Measurements from ENCODE around the gene ZNF189. TPM values are rescaled to one million over a fixed set of nuclear protein-coding genes. Genes with fewer than 3 reads are reported as not detected.

ZNF189 gene
- total RNA-seq, 1 experiment from 2014 or later = 6.8 TPM

GRCh38 chr9:101418518-101419430 lies 20.1 kb downstream of the ZNF189 start:
- DNase-seq (ENCODE audit: low read depth) = no peak

GRCh38 chr9:101419863-101420262 lies 21.2 kb downstream of the ZNF189 start:
- no peak for DNase-seq (ENCODE audit: low read depth)

GRCh38 chr9:101421653-101422065 lies 23.0 kb downstream of the ZNF189 start:
- DNase-seq (ENCODE audit: low read depth) = no peak

- DNase-seq (ENCODE audit: low read depth) = no peak
These were observed 28.7 kb downstream of the ZNF189 start for GRCh38 chr9:101427358-101427757.

GRCh38 chr9:101427957-101428655 lies 29.5 kb downstream of the ZNF189 start:
- no peak for DNase-seq (ENCODE audit: low read depth)

- no peak for DNase-seq (ENCODE audit: low read depth)
These were observed 30.3 kb downstream of the ZNF189 start for GRCh38 chr9:101428909-101429308.

GRCh38 chr9:101429736-101430135 lies 31.1 kb downstream of the ZNF189 start:
- DNase-seq (ENCODE audit: low read depth) = no peak

GRCh38 chr9:101432171-101432570 lies 33.5 kb downstream of the ZNF189 start:
- DNase-seq (ENCODE audit: low read depth) = no peak

GRCh38 chr9:101432740-101433139 lies 34.1 kb downstream of the ZNF189 start:
- DNase-seq (ENCODE audit: low read depth) = no peak

GRCh38 chr9:101433229-101433628 lies 34.6 kb downstream of the ZNF189 start:
- DNase-seq (ENCODE audit: low read depth) = no peak

- DNase-seq (ENCODE audit: low read depth) = no peak
These were observed 36.3 kb downstream of the ZNF189 start for GRCh38 chr9:101434998-101435397.

GRCh38 chr9:101435601-101436079 lies 37.0 kb downstream of the ZNF189 start, which contains the start of gene ALDOB:
Gene ALDOB, minus strand, starts transcription at chr9:101435774. Its CDS starts 4,887 bp downstream, at chr9:101430887.
- no peak for DNase-seq (ENCODE audit: low read depth)

GRCh38 chr9:101437806-101438232 lies 39.2 kb downstream of the ZNF189 start:
- no peak for DNase-seq (ENCODE audit: low read depth)

GRCh38 chr9:101438523-101438922 lies 39.9 kb downstream of the ZNF189 start:
- DNase-seq (ENCODE audit: low read depth) = no peak

GRCh38 chr9:101440714-101441230 lies 42.1 kb downstream of the ZNF189 start:
- DNase-seq (ENCODE audit: low read depth) = no peak

- no peak for DNase-seq (ENCODE audit: low read depth)
These were observed 43.7 kb downstream of the ZNF189 start for GRCh38 chr9:101442318-101442717.

- DNase-seq (ENCODE audit: low read depth) = no peak
These were observed 44.1 kb downstream of the ZNF189 start for GRCh38 chr9:101442736-101443135.

- DNase-seq (ENCODE audit: low read depth) = no peak
These were observed 44.7 kb downstream of the ZNF189 start for GRCh38 chr9:101443364-101443771.

GRCh38 chr9:101445353-101446029 lies 46.8 kb downstream of the ZNF189 start:
- DNase-seq (ENCODE audit: low read depth) = no peak

GRCh38 chr9:101446732-101447131 lies 48.1 kb downstream of the ZNF189 start:
- DNase-seq (ENCODE audit: low read depth) = no peak

GRCh38 chr9:101448680-101449070 lies 50.0 kb downstream of the ZNF189 start:
- DNase-seq (ENCODE audit: low read depth) = no peak
